CD4-positive, alpha-beta T cell treated with Interleukin-15 for 4 hours (primary cell): ENCODE measurements around the gene SMIM43.

ENCODE experiments used
- DNase-seq: peaks from one replicate; pipeline ENCODE4 v3.0.0-alpha.2; 2020; ENCODE audit warnings: low spot score

SMIM43 gene

GRCh38 chr4:121764702-121765367 lies at the start of gene SMIM43:
Gene SMIM43 (minus strand): TSS chr4:121765164. CDS start chr4:121765105, 59 bp downstream.
- no peak for DNase-seq

DNA sequence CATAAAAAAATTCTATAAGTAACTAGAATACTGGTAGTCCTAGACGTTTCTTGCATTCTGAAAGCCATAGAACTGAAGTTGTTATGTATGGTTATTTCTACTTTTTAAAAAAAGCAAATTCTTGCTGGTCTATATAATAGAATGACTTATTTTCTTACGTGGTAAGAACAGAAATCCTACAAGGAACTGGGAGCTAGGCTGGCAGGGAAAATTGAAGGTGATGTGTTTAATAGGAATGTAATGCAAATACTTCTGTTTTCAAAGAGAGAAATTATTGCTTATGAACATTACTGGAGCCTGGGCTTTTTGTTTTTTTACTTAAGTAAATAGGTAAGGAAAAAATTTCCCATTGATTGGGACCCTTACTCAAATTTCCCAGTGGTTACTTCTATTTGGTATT lies 49.8 kb upstream of the SMIM43 start:
- DNase-seq, result no peak

DNA sequence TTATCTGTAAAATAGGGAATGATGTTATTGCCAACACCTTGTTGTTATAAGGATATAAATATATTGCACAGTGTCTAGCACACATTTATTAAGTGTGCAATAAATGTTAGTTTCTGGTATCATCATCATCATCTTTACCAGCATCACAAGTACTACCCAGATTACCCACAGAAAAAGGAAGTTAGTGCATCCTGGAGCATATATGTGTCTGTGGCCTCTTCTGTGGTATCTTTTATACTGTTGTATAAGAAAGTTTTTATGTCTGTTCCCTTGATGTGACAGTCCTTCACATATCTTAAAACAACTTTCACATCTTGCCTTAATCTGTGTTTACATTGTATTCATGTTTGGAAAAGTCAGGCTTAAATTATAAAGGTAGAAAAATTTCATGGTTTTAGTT lies 46.2 kb upstream of the SMIM43 start:
- no peak for DNase-seq

DNA sequence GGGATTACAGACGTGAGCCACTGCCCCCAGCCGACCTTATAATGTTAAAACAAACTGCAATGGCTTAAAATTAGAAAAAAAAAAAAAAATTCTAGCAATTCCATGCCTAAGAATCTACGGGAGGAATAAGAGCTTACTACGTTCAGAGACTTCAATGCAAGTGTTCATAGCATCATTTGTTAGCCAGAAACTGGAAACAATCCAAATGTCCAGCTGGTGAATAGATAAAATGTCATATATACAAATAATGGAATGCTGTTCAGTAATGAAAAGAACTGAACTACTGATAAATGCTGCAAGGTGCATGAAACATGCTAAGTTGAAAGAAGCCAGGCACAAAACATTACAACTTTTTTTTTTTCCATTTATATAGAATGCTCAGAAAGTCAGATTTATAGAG lies 41.4 kb upstream of the SMIM43 start:
- no peak for DNase-seq

DNA sequence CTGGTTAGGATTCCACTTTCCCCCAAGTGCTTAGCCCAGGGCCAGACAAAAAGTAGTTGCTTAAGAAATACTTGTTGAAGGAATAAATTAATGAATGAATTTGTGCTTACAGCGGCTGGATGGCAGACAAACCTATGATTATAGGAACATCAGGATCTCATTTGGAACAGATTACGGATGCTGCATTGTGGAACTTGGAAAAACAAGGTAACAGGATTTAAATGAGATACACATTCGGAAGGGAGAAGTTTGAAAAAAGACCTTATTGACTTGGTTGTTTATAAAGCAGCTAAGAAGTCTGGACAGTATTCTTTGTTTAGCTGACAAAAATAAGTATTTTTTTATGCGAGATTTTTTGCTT lies 36.7 kb upstream of the SMIM43 start:
- DNase-seq, result no peak

DNA sequence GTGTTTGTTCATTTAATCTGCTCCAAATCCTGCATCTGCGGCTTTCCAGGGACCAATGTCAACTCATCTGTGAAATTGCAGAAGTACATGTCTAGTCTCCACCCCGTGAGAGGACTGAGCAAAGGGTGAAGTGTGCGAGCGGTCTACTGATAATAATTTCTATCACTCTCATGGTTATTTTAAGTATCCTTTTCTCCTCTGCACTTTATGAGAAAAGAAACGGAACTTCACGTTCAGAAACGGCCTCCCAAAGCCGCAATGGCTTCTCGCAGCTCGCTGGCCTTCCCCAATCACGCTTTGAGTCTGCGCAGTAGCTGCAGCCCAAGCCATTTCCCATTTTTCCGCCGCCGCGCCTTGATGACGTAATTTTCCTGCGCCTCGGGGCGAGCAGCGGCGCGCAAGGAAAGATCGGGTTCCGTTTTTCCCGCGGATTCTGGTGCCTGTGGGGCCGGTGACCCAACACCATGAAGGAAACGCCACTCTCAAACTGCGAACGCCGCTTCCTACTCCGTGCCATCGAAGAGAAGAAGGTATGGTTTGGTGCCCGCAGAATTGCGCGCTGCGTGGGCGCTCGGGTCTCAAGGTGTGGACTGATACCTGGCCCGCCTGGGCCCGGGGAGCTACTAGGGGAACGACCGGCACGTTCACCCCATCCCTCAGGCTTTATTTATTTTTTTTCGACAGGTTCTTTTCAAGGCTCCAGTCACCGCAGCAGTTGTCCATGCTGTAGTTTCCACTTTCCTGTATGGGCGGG lies 36.2 kb upstream of the SMIM43 start, which contains the start of gene EXOSC9:
EXOSC9 (plus strand) TSS at position 363 of the 754 bp plus-strand sequence; CDS start at position 465, 102 bp downstream.
- peak; percentile 95 for DNase-seq

DNA sequence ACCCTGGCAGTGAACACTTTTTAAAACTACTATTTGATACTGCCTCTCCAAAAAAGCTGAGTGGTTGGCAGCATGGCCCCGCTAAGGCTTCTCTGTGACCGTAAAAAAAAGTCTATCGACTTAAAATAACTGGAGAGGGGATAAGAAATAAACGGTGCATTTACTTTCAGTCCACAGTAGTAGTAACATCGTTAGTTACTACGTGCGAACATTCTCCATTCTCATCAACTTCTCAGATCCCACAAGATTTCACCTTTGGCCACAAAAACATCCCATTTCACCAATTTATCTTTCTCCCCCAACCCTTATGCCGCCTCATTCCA lies 35.6 kb upstream of the SMIM43 start:
- no peak for DNase-seq

DNA sequence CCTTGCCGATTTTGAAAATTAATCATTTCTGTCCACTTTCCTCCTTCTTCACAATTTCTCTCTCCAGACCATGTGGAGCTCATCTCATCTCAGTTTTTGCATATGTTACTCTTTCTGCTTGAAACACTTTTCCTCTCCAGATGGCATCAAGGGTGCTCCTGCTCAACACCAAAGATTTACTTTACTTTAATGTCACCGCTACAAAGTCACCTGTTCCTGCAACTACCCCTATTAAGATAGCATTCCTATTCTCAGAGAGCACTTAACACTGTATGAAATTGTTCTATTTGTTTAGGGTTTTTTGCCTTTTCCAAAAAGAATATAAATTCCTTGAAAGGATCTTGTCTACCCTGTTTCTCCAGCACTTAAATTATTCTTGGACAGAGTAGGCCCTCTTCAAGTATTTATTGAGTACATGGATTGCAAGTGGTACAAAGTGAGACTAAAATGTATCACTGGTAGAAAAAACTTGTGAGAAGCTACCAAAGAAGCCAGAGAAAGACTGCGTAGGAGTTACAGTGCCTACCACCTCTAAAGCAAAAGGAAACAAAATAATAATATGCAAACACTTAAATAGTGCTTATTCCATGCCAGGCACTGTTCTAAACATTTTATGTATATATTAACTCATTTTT lies 35.0 kb upstream of the SMIM43 start:
- DNase-seq, result no peak

DNA sequence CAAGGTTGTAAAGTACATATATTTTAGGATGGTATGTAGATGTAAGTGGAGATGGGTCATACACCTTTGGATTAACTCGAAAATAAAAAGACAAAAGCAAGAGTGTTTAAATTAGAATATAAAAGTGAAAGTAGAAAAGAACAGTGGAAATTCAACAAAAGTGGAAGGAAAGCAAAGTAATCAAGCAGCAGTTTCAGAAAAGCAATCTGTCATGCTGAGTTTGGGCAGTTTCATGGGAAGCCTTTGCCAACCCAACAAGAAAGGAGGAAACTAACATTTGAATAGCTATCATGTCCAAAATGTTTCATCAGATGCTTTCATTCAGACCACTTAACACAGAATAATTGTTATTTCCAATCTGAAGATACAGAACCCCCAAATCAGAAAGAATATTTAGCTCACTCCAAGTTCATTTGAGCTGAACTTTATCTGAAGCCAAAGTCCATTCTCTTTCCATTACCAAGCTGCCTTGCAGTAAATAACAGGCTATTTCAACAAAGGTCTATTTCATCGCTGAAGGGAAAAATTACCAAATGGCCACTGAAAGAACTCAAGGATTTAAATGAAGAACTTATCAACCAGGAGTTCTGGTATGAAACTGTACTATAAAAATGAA lies 34.4 kb upstream of the SMIM43 start:
- no peak for DNase-seq

DNA sequence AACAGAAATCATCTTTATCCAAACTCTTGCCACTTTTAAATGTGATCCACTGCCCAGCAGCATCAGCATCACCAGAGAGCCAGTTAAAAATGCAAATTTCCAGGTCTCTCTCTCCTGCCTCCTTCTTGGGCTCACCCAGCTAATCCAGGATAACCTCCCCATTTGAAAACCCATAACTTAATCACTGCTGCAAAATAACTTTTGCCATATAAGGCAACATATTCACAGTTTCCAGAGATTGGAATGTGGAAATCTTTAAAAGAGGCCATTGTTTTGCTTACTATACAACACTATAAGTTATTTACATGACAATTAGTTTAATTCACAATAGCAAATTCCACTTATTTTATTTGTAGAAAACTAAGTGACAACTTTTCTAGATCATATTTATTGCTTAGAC lies 31.3 kb upstream of the SMIM43 start:
- DNase-seq, result no peak

- no peak for DNase-seq
Measured at GRCh38 chr4:121794505-121795188, 29.7 kb upstream of the SMIM43 start.

DNA sequence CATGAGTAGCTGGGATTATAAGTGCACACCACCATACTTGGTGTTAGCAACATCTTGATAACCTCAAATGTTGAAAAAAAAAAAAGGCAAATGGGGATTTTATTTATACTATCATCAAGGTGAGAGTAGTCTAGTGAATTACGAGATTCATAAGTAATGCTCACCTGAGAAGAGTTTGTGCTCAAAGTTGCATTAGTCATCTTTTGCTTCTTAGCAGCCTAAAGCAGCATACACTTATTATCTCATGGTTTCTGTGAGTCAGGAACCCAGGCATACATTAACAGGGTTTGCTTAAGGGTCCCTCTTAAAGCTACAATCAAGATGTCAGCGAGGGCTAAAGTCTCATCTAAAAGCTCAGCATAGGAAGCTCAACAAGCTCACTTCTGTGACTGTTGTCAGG lies 28.0 kb upstream of the SMIM43 start:
- DNase-seq, result no peak

DNA sequence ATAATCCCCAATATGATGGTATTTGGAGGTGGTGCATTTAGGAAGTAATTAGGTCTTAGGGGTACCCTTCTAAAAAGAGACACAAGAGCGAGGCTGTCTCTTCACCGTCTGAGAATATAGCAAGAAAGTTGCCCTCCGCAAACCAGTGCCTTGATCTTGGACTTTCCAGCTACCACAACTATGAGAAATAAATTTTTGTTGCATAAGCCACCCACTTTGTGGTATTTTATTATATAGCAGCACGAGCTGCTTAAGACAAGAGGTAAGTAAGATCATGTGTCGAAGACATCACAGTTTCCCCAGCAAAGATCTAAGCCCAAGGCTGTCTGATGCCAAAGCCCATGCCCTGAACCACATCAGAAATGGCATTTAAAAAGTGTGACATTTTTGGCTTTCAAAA lies 26.5 kb upstream of the SMIM43 start:
- no peak for DNase-seq

GRCh38 chr4:121790976-121791375 lies 26.0 kb upstream of the SMIM43 start:
- DNase-seq, result no peak

DNA sequence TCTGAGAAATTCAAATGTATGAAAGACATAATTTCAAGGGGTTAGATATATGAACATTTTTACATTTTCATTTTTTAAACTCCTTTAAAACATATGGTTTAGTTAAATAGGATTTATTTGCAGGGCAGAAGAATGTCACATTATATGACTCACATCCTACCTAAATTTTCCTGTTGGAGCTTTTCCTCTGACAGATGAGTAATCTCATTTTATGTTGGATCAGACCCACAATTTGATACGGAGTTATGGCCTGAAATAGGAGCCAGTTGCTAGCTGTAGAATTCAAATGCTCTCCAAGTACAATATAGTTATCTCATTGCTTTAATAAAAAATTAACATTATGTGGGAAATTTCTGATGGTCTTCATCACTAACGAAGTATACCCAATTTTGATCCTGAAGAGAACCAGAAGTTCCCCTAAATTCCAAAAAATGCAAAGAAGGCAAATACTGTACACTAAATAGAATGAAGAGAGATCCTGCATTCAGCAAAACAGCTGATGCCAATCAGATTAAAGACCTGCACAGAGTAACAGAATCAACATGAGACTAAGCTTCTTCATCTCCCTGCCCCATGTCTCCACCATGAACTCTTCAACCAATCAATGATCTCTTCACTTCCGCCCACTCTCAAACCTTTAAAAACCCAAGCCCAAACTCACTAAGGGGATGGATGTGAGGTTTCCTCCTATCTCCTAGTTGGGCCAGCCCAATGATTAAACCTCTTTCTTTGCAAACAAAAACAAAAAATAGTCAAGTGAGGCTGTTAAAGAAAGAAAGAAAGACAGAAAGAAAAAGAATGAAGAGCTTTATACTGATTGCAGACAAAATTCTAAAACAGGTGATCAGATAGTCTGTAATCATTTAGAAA lies 25.2 kb upstream of the SMIM43 start:
- no peak for DNase-seq

- DNase-seq, result no peak
Measured at GRCh38 chr4:121789455-121789854, 24.5 kb upstream of the SMIM43 start.

DNA sequence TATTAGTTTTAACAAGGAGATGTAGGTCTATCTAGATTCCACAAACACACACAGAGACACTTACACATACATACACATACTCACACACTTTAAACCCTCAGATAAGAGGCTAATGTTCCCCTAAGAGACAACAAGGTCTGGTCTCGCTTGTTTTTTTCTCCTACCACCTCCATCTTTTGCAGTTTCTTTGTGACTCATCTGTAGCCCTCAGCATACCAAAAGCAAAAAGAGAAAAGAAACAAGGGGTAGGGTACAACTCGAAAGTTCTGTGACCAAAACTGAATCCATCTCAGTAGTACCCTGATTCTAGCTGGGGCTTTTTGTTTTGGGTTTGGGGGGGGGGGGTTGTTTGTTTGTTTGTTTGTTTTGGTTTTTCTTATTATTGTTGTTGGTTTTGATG lies 23.9 kb upstream of the SMIM43 start:
- DNase-seq, result no peak

- DNase-seq, result no peak
Measured at GRCh38 chr4:121786221-121786620, 21.3 kb upstream of the SMIM43 start.

DNA sequence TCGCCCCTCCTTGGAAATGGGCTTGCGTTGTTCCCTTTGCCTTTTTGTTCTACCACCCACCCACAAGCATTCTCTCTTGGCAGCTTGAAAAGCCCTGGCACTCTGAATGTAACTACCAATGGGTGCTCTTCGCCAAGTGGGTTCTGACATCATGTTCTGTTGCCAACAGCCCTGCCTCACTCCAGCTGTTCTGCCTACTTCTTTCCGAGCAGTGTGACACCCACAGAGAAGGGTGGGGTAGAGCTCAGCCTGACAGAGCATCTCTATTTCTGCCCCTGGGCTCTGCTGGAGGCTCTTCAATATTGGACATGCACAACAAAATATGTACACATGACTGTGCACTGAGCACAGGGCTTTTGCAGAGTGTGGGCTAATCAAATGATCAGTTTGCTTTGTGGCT lies 20.5 kb upstream of the SMIM43 start:
- no peak for DNase-seq

DNA sequence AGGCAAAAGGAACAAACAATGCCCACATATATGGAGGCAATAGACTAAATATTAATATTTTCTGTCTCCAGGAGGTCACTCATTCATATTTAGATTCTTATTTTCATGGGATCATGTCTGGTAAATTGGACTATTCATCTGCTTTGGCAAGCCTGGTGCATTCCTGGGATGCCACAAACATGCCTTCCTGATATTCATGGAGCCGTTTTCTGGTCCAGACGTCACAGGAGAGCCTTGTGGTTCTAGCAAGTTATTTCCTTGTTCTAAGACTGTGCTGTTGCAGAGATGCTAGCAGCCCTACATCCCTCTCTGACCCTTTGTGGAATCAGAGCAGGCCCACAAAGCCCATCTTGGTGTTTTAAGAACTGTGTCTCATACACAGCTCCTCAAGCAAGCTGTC lies 20.0 kb upstream of the SMIM43 start:
- DNase-seq, result no peak

GRCh38 chr4:121784401-121784800 lies 19.4 kb upstream of the SMIM43 start:
- DNase-seq, result no peak
